Thyroid gland (tissue), 4 donors: ENCODE data around the gene RIF1.

Source experiments
- POLR2A ChIP-seq, 2 donors: fragments of 450-650 bp; IDR thresholded peaks; one replicate each; pipeline ENCODE4 v1.6.1; 2017; ENCODE audit warnings: antibody characterized with exemption in 2 of 2, mild to moderate bottlenecking in 2 of 2, moderate library complexity in 1 of 2
- TF ChIP-seq, protein P1 (sequence below), 6 experiments: fragments of 200-600 bp in 3 of 6; fragments of 450-650 bp in 3 of 6; sonication (generic) in 3 of 6; IDR thresholded peaks; one replicate each; pipeline ENCODE4 v1.5.1; 2016 to 2019; ENCODE audit warnings: antibody characterized with exemption in 6 of 6, mild to moderate bottlenecking in 2 of 6, inconsistent platforms in 1 of 6, moderate library complexity in 1 of 6

DNA sequence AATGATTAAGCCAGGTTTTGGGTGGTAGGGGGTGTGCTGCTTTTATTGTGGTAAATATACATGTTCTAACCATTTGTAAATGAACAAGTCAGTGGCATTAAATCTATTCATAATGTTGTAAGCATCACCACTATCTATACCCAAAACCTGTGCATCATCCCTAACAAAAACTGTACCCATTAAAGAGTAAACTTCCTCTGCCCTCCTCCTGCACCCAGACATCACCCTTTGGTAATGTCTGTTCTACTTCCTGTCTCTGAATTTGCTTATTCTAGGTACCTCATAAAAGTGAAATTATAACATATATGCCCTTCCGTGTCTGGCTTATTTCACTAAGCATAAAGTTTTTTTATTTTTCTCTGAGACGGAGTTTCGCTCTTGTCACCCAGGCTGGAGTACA is 14.1 kb downstream of the RIF1 start:
- no peak for TF ChIP-seq POLR2A (IDR thresholded peaks at IDR 0.05)
- TF ChIP-seq, protein P1, sequence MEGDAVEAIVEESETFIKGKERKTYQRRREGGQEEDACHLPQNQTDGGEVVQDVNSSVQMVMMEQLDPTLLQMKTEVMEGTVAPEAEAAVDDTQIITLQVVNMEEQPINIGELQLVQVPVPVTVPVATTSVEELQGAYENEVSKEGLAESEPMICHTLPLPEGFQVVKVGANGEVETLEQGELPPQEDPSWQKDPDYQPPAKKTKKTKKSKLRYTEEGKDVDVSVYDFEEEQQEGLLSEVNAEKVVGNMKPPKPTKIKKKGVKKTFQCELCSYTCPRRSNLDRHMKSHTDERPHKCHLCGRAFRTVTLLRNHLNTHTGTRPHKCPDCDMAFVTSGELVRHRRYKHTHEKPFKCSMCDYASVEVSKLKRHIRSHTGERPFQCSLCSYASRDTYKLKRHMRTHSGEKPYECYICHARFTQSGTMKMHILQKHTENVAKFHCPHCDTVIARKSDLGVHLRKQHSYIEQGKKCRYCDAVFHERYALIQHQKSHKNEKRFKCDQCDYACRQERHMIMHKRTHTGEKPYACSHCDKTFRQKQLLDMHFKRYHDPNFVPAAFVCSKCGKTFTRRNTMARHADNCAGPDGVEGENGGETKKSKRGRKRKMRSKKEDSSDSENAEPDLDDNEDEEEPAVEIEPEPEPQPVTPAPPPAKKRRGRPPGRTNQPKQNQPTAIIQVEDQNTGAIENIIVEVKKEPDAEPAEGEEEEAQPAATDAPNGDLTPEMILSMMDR (IDR thresholded peaks at IDR 0.05), result no peak
